Measurements from ENCODE around the gene NAA20.

- TF ChIP-seq CTCF (IDR thresholded peaks at IDR 0.05) = no peak
- TF ChIP-seq POLR2AphosphoS5 (IDR thresholded peaks at IDR 0.05) = no peak
Observed at GRCh38 chr20:20023395-20023794, 6.2 kb downstream of the NAA20 start.

All from prostate gland (tissue), 2 donors.